K562 (cell line): Measurements from ENCODE around the gene AFAP1. TPM values are rescaled to one million over a fixed set of nuclear protein-coding genes. Genes with fewer than 3 reads are reported as not detected.

Experiments
- ATAC-seq: fragments of 200-7000 bp; cut with Tn5 transposase; 3 replicates; pipeline ENCODE4 v1.9.1; 2020; ENCODE audit warnings: moderate library complexity
- BruUV-seq: library from RNA; stranded (reverse); fragments of 400-500 nt; replicated peaks from 2 replicates; lab custom pipeline; 2021; lab: Mats Ljungman, UMichigan
- CTCF ChIA-PET: fragments of 300-600 bp; formaldehyde crosslinking; extraction: SDS; loops from one replicate; lab custom pipeline; 2021; ENCODE audit warnings: low intra/inter-chr PET ratio; lab: Yijun Ruan, JAX
- POLR2A ChIA-PET: fragments of 300-600, 350-650 bp; sonication (Branson Sonifier 250); formaldehyde crosslinking; extraction: SDS; loops from one replicate; lab custom pipeline; 2021; ENCODE audit warnings: antibody characterized with exemption, inconsistent platforms; lab: Yijun Ruan, JAX
- DNase-seq, 4 experiments: peaks; one replicate each; pipeline versions ENCODE4 v3.0.0 to v3.0.0-alpha.2; 2011 to 2018; ENCODE audit warnings: low spot score in 3 of 4, mixed read lengths in 3 of 4; ENCODE audit errors: extremely low read depth in 1 of 4
- FAIRE-seq: peaks from 2 replicates; lab custom pipeline; 2011; peaks lifted over from hg19 to GRCh38; lab: Jason Lieb, UNC
- H2AFZ ChIP-seq: 2 replicates; pipeline ENCODE4 v1.6.0; 2011; ENCODE audit warnings: low read depth, low read length, control low read depth, inconsistent platforms
- H3K27ac ChIP-seq: fragments of 200-600 bp; 3 replicates; pipeline ENCODE4 v1.8.0; 2011; ENCODE audit warnings: low read depth, mild to moderate bottlenecking, control low read depth, inconsistent platforms, low read length, moderate library complexity, mixed read lengths; ENCODE audit errors: extremely low read depth
- H3K27me3 ChIP-seq, 2 experiments: fragments of 300-600 bp in 1 of 2; 2 replicates in 1 of 2; 3 replicates in 1 of 2; pipeline versions ENCODE4 v1.6.0 to v1.8.0; 2011; ENCODE audit warnings: inconsistent platforms in 2 of 2, low read length in 2 of 2, mild to moderate bottlenecking in 1 of 2, mixed read lengths in 1 of 2, moderate library complexity in 1 of 2; ENCODE audit not compliant: control insufficient read depth in 2 of 2, insufficient read depth in 2 of 2
- H3K36me3 ChIP-seq: fragments of 300-600 bp; 3 replicates; pipeline ENCODE4 v1.8.0; 2011; ENCODE audit warnings: mild to moderate bottlenecking, low read length, inconsistent platforms; ENCODE audit not compliant: control insufficient read depth, insufficient read depth
- H3K4me1 ChIP-seq, 2 experiments: fragments of 200-600 bp in 1 of 2; replicated peaks in 1 of 2; 2 replicates in 1 of 2; 3 replicates in 1 of 2; pipeline versions ENCODE4 v1.5.1 to v1.8.0; 2011; ENCODE audit warnings: inconsistent platforms in 2 of 2, low read length in 2 of 2, mild to moderate bottlenecking in 1 of 2, mixed read lengths in 1 of 2, moderate library complexity in 1 of 2; ENCODE audit not compliant: control insufficient read depth in 2 of 2, insufficient read depth in 2 of 2
- H3K4me2 ChIP-seq: 2 replicates; pipeline ENCODE4 v1.6.1; 2011; ENCODE audit warnings: low read length, control low read depth, inconsistent platforms, mixed read lengths; ENCODE audit not compliant: insufficient read depth
- H3K4me3 ChIP-seq: fragments of 200-600 bp; sonication (generic), shearing (Covaris generic); 2 replicates; pipeline ENCODE4 v1.5.1; 2016; ENCODE audit warnings: control low read depth, inconsistent platforms
- H3K79me2 ChIP-seq: fragments of 200-600 bp; 3 replicates; pipeline ENCODE4 v1.8.0; 2011; ENCODE audit warnings: low read length, inconsistent platforms; ENCODE audit not compliant: control insufficient read depth, insufficient read depth
- H3K9ac ChIP-seq, 2 experiments: 2 replicates each; pipeline versions ENCODE4 v1.6.0 to v1.6.1; 2011; ENCODE audit warnings: low read depth in 2 of 2, low read length in 2 of 2, control low read depth in 1 of 2, inconsistent platforms in 1 of 2, mild to moderate bottlenecking in 1 of 2, mixed read lengths in 1 of 2; ENCODE audit not compliant: insufficient read depth in 1 of 2
- H3K9me1 ChIP-seq: one replicate; pipeline ENCODE4 v1.6.0; 2011; ENCODE audit warnings: inconsistent platforms, mild to moderate bottlenecking, low read length, moderate library complexity; ENCODE audit not compliant: control insufficient read depth, insufficient read depth
- H3K9me3 ChIP-seq: replicated peaks from 2 replicates; pipeline ENCODE4 v1.5.1; 2011; ENCODE audit warnings: low read depth, low read length, inconsistent platforms; ENCODE audit not compliant: control insufficient read depth, insufficient read depth
- H4K20me1 ChIP-seq: replicated peaks from 2 replicates; pipeline ENCODE4 v1.6.1; 2011; ENCODE audit warnings: low read length, inconsistent platforms, mixed read lengths; ENCODE audit not compliant: control insufficient read depth, insufficient read depth
- ARID2 ChIP-seq: fragments of 450-650 bp; IDR thresholded peaks from 2 replicates; pipeline ENCODE4 v1.6.1; 2017; ENCODE audit warnings: antibody characterized with exemption, mild to moderate bottlenecking
- CBFA2T2 ChIP-seq: fragments of 450-650 bp; conservative IDR thresholded peaks from 2 replicates; pipeline ENCODE4 v1.6.1; 2017; ENCODE audit warnings: mild to moderate bottlenecking
- CBX2 ChIP-seq: fragments of 200-600 bp; sonication (generic); IDR thresholded peaks from one replicate; pipeline ENCODE4 v1.6.1; 2012; ENCODE audit warnings: mild to moderate bottlenecking, low read length, inconsistent platforms; ENCODE audit not compliant: insufficient read depth, poor library complexity, severe bottlenecking
- EGR1 ChIP-seq: fragments of 450-650 bp; conservative IDR thresholded peaks from 2 replicates; pipeline ENCODE4 v1.6.1; 2017; ENCODE audit warnings: mild to moderate bottlenecking
- HMGXB4 ChIP-seq: sonication (generic); formaldehyde crosslinking; IDR thresholded peaks from 2 replicates; pipeline ENCODE4 v1.8.1; 2023; ENCODE audit warnings: mild to moderate bottlenecking, missing genetic modification reagents
- WGBS: fragments of 100-300 bp; shearing (Covaris generic); methylation state at CpG from one replicate; pipeline ENCODE4 v1.1.6; 2016; ENCODE audit warnings: low coverage, mixed read lengths; ENCODE audit not compliant: insufficient coverage; ENCODE audit errors: missing lambda C conversion rate; 5-methylcytosine and 5-hydroxymethylcytosine counted together
- in situ Hi-C: fragments of 300-500 bp; cut with MboI; formaldehyde crosslinking; loops from 4 replicates; pipeline ENCODE4 v1.15.0; 2018; ENCODE audit warnings: inconsistent platforms, mixed read lengths
- intact Hi-C: fragments of 100-400 bp; cut with micrococcal nuclease; formaldehyde crosslinking; loops from 2 replicates; pipeline ENCODE4 v1.14.2; 2022
- polyA plus RNA-seq, 8 experiments: library from polyadenylated mRNA; depleted of rRNA in 4 of 8; stranded (reverse) in 5 of 8; unstranded in 3 of 8; fragments of >200 nt; fragmentation: Nextera tagmentation in 2 of 8; fragmentation: Illumina TruSeq in 1 of 8; extraction: Ambion mirVana in 2 of 8; extraction: Trizol in 1 of 8; gene quantifications; 2 replicates each; pipeline versions ENCODE4 v1.2.1 to v1.2.3, GENCODE V29; 2011 to 2014; ENCODE audit warnings: inconsistent platforms in 1 of 8, missing spikeins in 1 of 8
- total RNA-seq, 7 experiments: library from RNA; depleted of rRNA in 6 of 7; stranded (reverse); fragments of >200 nt in 6 of 7; fragmentation: Illumina TruSeq in 2 of 7; extraction: Trizol in 2 of 7; gene quantifications; 2 replicates each; pipeline versions ENCODE4 v1.2.1 to v1.2.3, GENCODE V29; 2011 to 2021; ENCODE audit warnings: low replicate concordance in 1 of 7
- TF ChIP-seq, protein P1 (sequence below): fragments of 450-650 bp; IDR thresholded peaks from 2 replicates; pipeline ENCODE4 v1.6.1; 2016; ENCODE audit warnings: missing biosample characterization, missing genetic modification characterization
- TF ChIP-seq, protein P2 (sequence below), 2 experiments: fragments of 450-650 bp; conservative IDR thresholded peaks; 2 replicates each; pipeline ENCODE4 v1.6.1; 2017; ENCODE audit warnings: mild to moderate bottlenecking in 2 of 2, moderate library complexity in 2 of 2

AFAP1 gene
- total and polyA plus RNA-seq, 9 of the 15 experiments (the other 6 are each of a cell fraction or from before 2014, with no cell fraction given): 0.07 to 0.42 (median 0.12) TPM; not detected in 1

GRCh38 chr4:7779432-7779768, 160.3 kb downstream of the AFAP1 start:
- no TSS peak for BruUV-seq

DNA sequence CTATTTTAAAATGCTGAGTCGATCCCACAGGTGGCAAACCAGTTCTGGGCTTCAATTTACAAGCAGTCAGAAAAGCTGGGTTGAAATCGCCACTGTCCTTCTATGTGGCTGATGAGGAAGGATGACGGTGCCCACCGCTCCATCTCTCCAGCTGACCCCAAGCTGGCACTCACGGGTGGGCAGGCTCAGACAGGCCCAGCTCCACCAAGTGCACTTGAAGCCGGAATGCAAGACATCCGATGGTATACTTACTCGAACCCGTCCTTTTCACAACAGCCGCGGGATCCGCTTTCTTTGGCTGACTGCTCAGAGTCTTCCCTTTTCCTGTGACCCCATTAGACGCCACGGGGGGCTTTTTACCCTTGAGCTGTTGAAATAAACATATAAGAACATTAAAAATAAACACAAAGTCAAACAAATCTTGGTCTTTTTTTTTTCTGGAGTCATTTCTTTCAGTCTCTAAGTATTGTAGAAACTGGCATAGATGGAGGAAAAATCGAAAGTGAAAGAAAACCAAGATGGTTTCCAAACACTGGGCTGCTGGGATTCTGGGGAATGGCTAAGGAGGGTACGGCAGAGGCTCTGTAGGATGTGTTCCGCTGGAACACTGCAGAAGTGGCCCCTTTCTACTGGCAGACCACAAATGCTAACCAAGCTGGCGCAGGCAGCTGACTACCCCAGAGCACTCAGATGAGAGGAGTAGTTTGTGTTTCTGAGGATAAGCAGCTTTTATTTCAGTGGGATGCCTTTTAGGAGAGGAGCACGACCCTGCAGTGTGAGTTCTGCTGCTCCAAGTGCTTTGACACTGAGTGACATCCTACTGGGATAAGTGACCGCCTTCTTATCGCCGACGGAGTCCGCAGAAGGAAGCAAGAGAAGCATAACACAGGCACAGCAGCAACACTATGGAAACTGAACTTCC, 160.9 kb downstream of the AFAP1 start:
- Histone ChIP-seq H3K9me3 (no peaks in the 10 kb centered on the region; the same call in 1 of the 2 replicates), H3K79me2 (no peaks in the 10 kb centered on the region), H3K27me3 (peaks cover 0 to 7% of the 10 kb centered on the region in 2 experiments; a peak in 2 of 5 replicates), H4K20me1 (no peaks in the 10 kb centered on the region), H3K4me3 (no peak overlapping the region)
- FAIRE-seq: no peak
- POLR2A ChIA-PET: interaction anchor here (0.7 kb wide), 1 partner anchor 95 kb away, joined by 3 read pairs; no protein-coding TSS in a partner anchor
- intact Hi-C loops (no loop called here), in situ Hi-C loops (no loop called here)
- 25% methylated on average over 21 of the region's 24 CpGs for WGBS
- TF ChIP-seq HMGXB4 (CRISPR knock-in tag) (no peak), CBFA2T2 (no peak)
- TF ChIP-seq, protein P1, sequence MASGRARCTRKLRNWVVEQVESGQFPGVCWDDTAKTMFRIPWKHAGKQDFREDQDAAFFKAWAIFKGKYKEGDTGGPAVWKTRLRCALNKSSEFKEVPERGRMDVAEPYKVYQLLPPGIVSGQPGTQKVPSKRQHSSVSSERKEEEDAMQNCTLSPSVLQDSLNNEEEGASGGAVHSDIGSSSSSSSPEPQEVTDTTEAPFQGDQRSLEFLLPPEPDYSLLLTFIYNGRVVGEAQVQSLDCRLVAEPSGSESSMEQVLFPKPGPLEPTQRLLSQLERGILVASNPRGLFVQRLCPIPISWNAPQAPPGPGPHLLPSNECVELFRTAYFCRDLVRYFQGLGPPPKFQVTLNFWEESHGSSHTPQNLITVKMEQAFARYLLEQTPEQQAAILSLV (tag): no peak
- TF ChIP-seq, protein P2, sequence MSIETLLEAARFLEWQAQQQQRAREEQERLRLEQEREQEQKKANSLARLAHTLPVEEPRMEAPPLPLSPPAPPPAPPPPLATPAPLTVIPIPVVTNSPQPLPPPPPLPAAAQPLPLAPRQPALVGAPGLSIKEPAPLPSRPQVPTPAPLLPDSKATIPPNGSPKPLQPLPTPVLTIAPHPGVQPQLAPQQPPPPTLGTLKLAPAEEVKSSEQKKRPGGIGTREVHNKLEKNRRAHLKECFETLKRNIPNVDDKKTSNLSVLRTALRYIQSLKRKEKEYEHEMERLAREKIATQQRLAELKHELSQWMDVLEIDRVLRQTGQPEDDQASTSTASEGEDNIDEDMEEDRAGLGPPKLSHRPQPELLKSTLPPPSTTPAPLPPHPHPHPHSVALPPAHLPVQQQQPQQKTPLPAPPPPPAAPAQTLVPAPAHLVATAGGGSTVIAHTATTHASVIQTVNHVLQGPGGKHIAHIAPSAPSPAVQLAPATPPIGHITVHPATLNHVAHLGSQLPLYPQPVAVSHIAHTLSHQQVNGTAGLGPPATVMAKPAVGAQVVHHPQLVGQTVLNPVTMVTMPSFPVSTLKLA (conservative IDR thresholded peaks at IDR 0.05): no peak
- TF ChIP-seq, all 486 proteins: peak for 0
- Histone ChIP-seq H3K4me2 (0 out of 2 replicates have a peak overlapping the region, but pooled peaks have one; percentile 12), H3K36me3 (peaks cover under 1% of the 10 kb centered on the region; the same call in 1 of the 3 replicates), H3K27ac (no peak overlapping the region), H3K9ac (no peak overlapping the region), H2AFZ (no peak overlapping the region), H3K4me1 (no peaks in the 10 kb centered on the region; a peak in 2 of 5 replicates), H3K9me1 (no peaks in the 10 kb centered on the region)
- CTCF ChIA-PET: no interaction called here
- ATAC-seq: no peak
- no TSS peak for BruUV-seq
- no peak for DNase-seq

More at GRCh38 chr4:7779432-7779768, 160.3 kb downstream of the AFAP1 start:
- no peak overlapping the region for H3K4me3 ChIP-seq
- in situ Hi-C loops: no loop called here
- H3K79me2 ChIP-seq: no peaks in the 10 kb centered on the region
- H3K27ac ChIP-seq: no peak overlapping the region
- 23% methylated on average over 5 of the region's 5 CpGs for WGBS
- no peak overlapping the region for H2AFZ ChIP-seq
- ChIA-PET CTCF (no interaction called here), POLR2A (no interaction called here)
- peaks cover 0 to 13% of the 10 kb centered on the region in 2 experiments; a peak in 2 of 5 replicates for H3K27me3 ChIP-seq
- H3K9me1 ChIP-seq: no peaks in the 10 kb centered on the region
- H3K9ac ChIP-seq: no peak overlapping the region
- no peaks in the 10 kb centered on the region for H4K20me1 ChIP-seq
- DNase-seq (no peak), FAIRE-seq (no peak), ATAC-seq (no peak)
- no peaks in the 10 kb centered on the region; a peak in 1 of 5 replicates for H3K4me1 ChIP-seq
- no peaks in the 10 kb centered on the region for H3K36me3 ChIP-seq
- H3K9me3 ChIP-seq: no peaks in the 10 kb centered on the region; the same call in 1 of the 2 replicates
- no peak overlapping the region for H3K4me2 ChIP-seq
- intact Hi-C loops: no loop called here
- TF ChIP-seq EGR1 (peak; percentile 55), ARID2 (no peak), CBX2 (no peak)
